H1 (cell line): ENCODE data around the gene RELA. TPM values are rescaled to one million over a fixed set of nuclear protein-coding genes. Genes with fewer than 3 reads are reported as not detected.

Experiments
- CTCF ChIA-PET: fragments of 300-600 bp; sonication (Branson Sonifier 250); formaldehyde crosslinking; loops from one replicate; lab custom pipeline; 2021; ENCODE audit not compliant: partially characterized antibody; lab: Charles Lee
- POLR2A ChIA-PET: fragments of 300-600 bp; sonication (Branson Sonifier 250); formaldehyde crosslinking; loops from one replicate; lab custom pipeline; 2021; ENCODE audit warnings: inconsistent platforms; ENCODE audit not compliant: partially characterized antibody; lab: Charles Lee
- DNase-seq, 2 experiments: peaks; one replicate each; pipeline versions ENCODE4 v3.0.0 to v3.0.0-alpha.2; 2010 to 2022; ENCODE audit warnings: low spot score in 2 of 2, low read depth in 1 of 2, mixed read lengths in 1 of 2
- FAIRE-seq: peaks from 2 replicates; lab custom pipeline; 2011; peaks lifted over from hg19 to GRCh38; lab: Jason Lieb, UNC
- H2AFZ ChIP-seq: 2 replicates; pipeline ENCODE4 v1.8.1; 2012; ENCODE audit warnings: low read length, inconsistent platforms
- H2AK5ac ChIP-seq: 2 replicates; pipeline ENCODE4 v1.6.1; 2013; ENCODE audit warnings: low read depth, low read length
- H2BK120ac ChIP-seq: replicated peaks from 2 replicates; pipeline ENCODE3; 2013; ENCODE audit warnings: low read depth, low read length, inconsistent platforms
- H2BK12ac ChIP-seq: 2 replicates; pipeline ENCODE4 v1.6.1; 2013; ENCODE audit warnings: low read depth, low read length
- H2BK15ac ChIP-seq: 2 replicates; pipeline ENCODE4 v1.6.1; 2013; ENCODE audit warnings: low read length
- H2BK20ac ChIP-seq: 2 replicates; pipeline ENCODE4 v1.6.1; 2013; ENCODE audit warnings: low read length
- H2BK5ac ChIP-seq: 2 replicates; pipeline ENCODE4 v1.6.1; 2013; ENCODE audit warnings: low read depth, low read length
- H3K14ac ChIP-seq: 2 replicates; pipeline ENCODE4 v1.6.1; 2013; ENCODE audit warnings: inconsistent platforms; ENCODE audit not compliant: insufficient read length
- H3K18ac ChIP-seq: 2 replicates; pipeline ENCODE4 v1.6.1; 2013; ENCODE audit warnings: low read length; ENCODE audit errors: extremely low read depth
- H3K23ac ChIP-seq: 2 replicates; pipeline ENCODE4 v1.6.1; 2013; ENCODE audit warnings: inconsistent platforms; ENCODE audit not compliant: insufficient read length
- H3K23me2 ChIP-seq: 2 replicates; pipeline ENCODE4 v1.6.1; 2013; ENCODE audit warnings: low read depth, low read length
- H3K27ac ChIP-seq: 2 replicates; pipeline ENCODE4 v1.6.1; 2011; ENCODE audit warnings: low read depth, low read length, inconsistent platforms
- H3K27me3 ChIP-seq, 4 experiments: replicated peaks in 1 of 4; 1 replicate in 1 of 4; 2 replicates in 3 of 4; pipeline versions ENCODE4 v1.6.1 to v1.8.1; 2011 to 2013; ENCODE audit warnings: low read length in 3 of 4, mild to moderate bottlenecking in 3 of 4, inconsistent platforms in 2 of 4, mixed read lengths in 2 of 4, moderate library complexity in 1 of 4; ENCODE audit not compliant: control insufficient read depth in 3 of 4, insufficient read depth in 3 of 4; ENCODE audit errors: extremely low read depth in 1 of 4
- H3K36me3 ChIP-seq, 4 experiments: 2 replicates each; pipeline versions ENCODE4 v1.6.1 to v1.8.1; 2011 to 2013; ENCODE audit warnings: mild to moderate bottlenecking in 4 of 4, low read length in 3 of 4, moderate library complexity in 2 of 4, control low read depth in 1 of 4, inconsistent platforms in 1 of 4; ENCODE audit not compliant: insufficient read depth in 4 of 4, control insufficient read depth in 2 of 4
- H3K4ac ChIP-seq: replicated peaks from 2 replicates; pipeline ENCODE3; 2013; ENCODE audit warnings: low read length, low read depth, mixed read lengths, inconsistent platforms; ENCODE audit not compliant: insufficient read length
- H3K4me1 ChIP-seq, 4 experiments: replicated peaks in 1 of 4; 1 replicate in 1 of 4; 2 replicates in 3 of 4; pipeline versions ENCODE4 v1.6.1 to v1.8.1; 2011 to 2013; ENCODE audit warnings: low read length in 3 of 4, inconsistent platforms in 2 of 4, mixed read lengths in 1 of 4; ENCODE audit not compliant: insufficient read depth in 4 of 4, control insufficient read depth in 3 of 4
- H3K4me2 ChIP-seq, 2 experiments: 2 replicates each; pipeline versions ENCODE4 v1.6.1 to v1.8.1; 2011 to 2013; ENCODE audit warnings: low read depth in 2 of 2, low read length in 2 of 2, control low read depth in 1 of 2, inconsistent platforms in 1 of 2, mild to moderate bottlenecking in 1 of 2; ENCODE audit not compliant: insufficient read depth in 1 of 2
- H3K4me3 ChIP-seq, 4 experiments: fragments of 200-600, 300-600 bp in 1 of 4; sonication (generic), shearing (Covaris generic), sonication (Bioruptor Twin) in 1 of 4; 2 replicates each; pipeline versions ENCODE4 v1.5.1 to v1.8.1; 2011 to 2016; ENCODE audit warnings: low read length in 4 of 4, low read depth in 3 of 4, control low read depth in 2 of 4, inconsistent platforms in 2 of 4, mild to moderate bottlenecking in 2 of 4, mixed read lengths in 1 of 4, moderate library complexity in 1 of 4; ENCODE audit not compliant: insufficient read depth in 2 of 4; ENCODE audit errors: extremely low read depth in 1 of 4
- H3K56ac ChIP-seq: replicated peaks from 2 replicates; pipeline ENCODE3; 2013; ENCODE audit warnings: low read depth, mild to moderate bottlenecking, mixed read lengths, low read length, inconsistent platforms; ENCODE audit not compliant: insufficient read length
- H3K79me1 ChIP-seq: 2 replicates; pipeline ENCODE4 v1.6.1; 2013; ENCODE audit warnings: low read depth, low read length, control low read depth
- H3K79me2 ChIP-seq, 2 experiments: 2 replicates each; pipeline versions ENCODE4 v1.6.1 to v1.8.1; 2012 to 2013; ENCODE audit warnings: low read length in 2 of 2, mild to moderate bottlenecking in 2 of 2, inconsistent platforms in 1 of 2; ENCODE audit not compliant: insufficient read depth in 2 of 2, control insufficient read depth in 1 of 2
- H3K9ac ChIP-seq, 4 experiments: replicated peaks in 1 of 4; 1 replicate in 1 of 4; 2 replicates in 3 of 4; pipeline versions ENCODE4 v1.6.1 to v1.8.1; 2011 to 2013; ENCODE audit warnings: low read depth in 3 of 4, low read length in 3 of 4, control low read depth in 2 of 4, mild to moderate bottlenecking in 2 of 4, moderate library complexity in 2 of 4, inconsistent platforms in 1 of 4; ENCODE audit errors: extremely low read depth in 1 of 4
- H3K9me3 ChIP-seq, 2 experiments: 2 replicates each; pipeline versions ENCODE4 v1.6.1 to v1.8.1; 2012 to 2013; ENCODE audit warnings: mild to moderate bottlenecking in 2 of 2, moderate library complexity in 2 of 2, control low read depth in 1 of 2, inconsistent platforms in 1 of 2, low read depth in 1 of 2, low read length in 1 of 2, mixed read lengths in 1 of 2; ENCODE audit not compliant: insufficient read depth in 2 of 2
- H4K20me1 ChIP-seq, 2 experiments: replicated peaks in 1 of 2; 2 replicates each; pipeline versions ENCODE3 to v1.8.1; 2011 to 2013; ENCODE audit warnings: inconsistent platforms in 2 of 2, low read length in 2 of 2, mild to moderate bottlenecking in 1 of 2; ENCODE audit not compliant: insufficient read depth in 2 of 2, control insufficient read depth in 1 of 2
- H4K5ac ChIP-seq: 2 replicates; pipeline ENCODE4 v1.6.1; 2013; ENCODE audit warnings: low read length, low read depth, mixed read lengths, inconsistent platforms; ENCODE audit not compliant: insufficient read length
- H4K8ac ChIP-seq: 2 replicates; pipeline ENCODE4 v1.8.0; 2013; ENCODE audit warnings: mild to moderate bottlenecking, moderate library complexity, low read length, inconsistent platforms; ENCODE audit not compliant: insufficient read depth; ENCODE audit errors: extremely low read depth
- H4K91ac ChIP-seq: replicated peaks from 2 replicates; pipeline ENCODE3; 2013; ENCODE audit warnings: low read length, mixed read lengths, inconsistent platforms; ENCODE audit not compliant: insufficient read length
- ASH2L ChIP-seq: fragments of 200-600, 300-600 bp; sonication (generic); IDR thresholded peaks from one replicate; pipeline ENCODE4 v1.7.1; 2017; ENCODE audit warnings: low read length
- ATF2 ChIP-seq: IDR thresholded peaks from 2 replicates; pipeline ENCODE4 v1.6.1; 2012; ENCODE audit warnings: low read length, inconsistent platforms
- BCL11A ChIP-seq, 2 experiments: IDR thresholded peaks; one replicate each; pipeline ENCODE4 v1.6.1; 2011; ENCODE audit warnings: low read depth in 2 of 2, low read length in 2 of 2, mild to moderate bottlenecking in 2 of 2
- EZH2 ChIP-seq: fragments of 200-600 bp; sonication (generic); IDR thresholded peaks from 2 replicates; pipeline ENCODE4 v1.7.1; 2012; ENCODE audit warnings: low read depth, mild to moderate bottlenecking, moderate library complexity, low read length, inconsistent platforms; ENCODE audit not compliant: severe bottlenecking
- FOSL1 ChIP-seq: IDR thresholded peaks from 2 replicates; pipeline ENCODE4 v1.6.1; 2011; ENCODE audit warnings: mild to moderate bottlenecking, low read depth, low read length, moderate library complexity; ENCODE audit not compliant: insufficient read depth
- JUN ChIP-seq: IDR thresholded peaks from 2 replicates; pipeline ENCODE4 v1.6.1; 2011; ENCODE audit warnings: low read depth, mild to moderate bottlenecking, improper control_type of control experiment, low read length
- RBBP5 ChIP-seq: IDR thresholded peaks from 2 replicates; pipeline ENCODE4 v1.7.1; 2012; ENCODE audit warnings: low read depth, mild to moderate bottlenecking, inconsistent platforms, low read length, moderate library complexity, borderline replicate concordance
- SP4 ChIP-seq: IDR thresholded peaks from 2 replicates; pipeline ENCODE4 v1.6.1; 2012; ENCODE audit warnings: low read length, inconsistent platforms
- TBP ChIP-seq: IDR thresholded peaks from 2 replicates; pipeline ENCODE4 v1.6.1; 2011; ENCODE audit warnings: low read depth, low read length, improper control_type of control experiment
- WGBS, 2 experiments: shearing (Covaris generic) in 1 of 2; methylation state at CpG; one replicate each; pipeline versions ENCODE4 v1.1.6 to v1.1.7; 2013 to 2015; ENCODE audit warnings: low lambda C conversion rate in 2 of 2, mixed read lengths in 2 of 2, inconsistent platforms in 1 of 2, low coverage in 1 of 2, missing lambda C conversion rate in 1 of 2; ENCODE audit not compliant: insufficient replicate concordance in 2 of 2, insufficient coverage in 1 of 2, insufficient read length in 1 of 2; ENCODE audit errors: extremely low coverage in 1 of 2, missing lambda C conversion rate in 1 of 2; 5-methylcytosine and 5-hydroxymethylcytosine counted together
- polyA plus RNA-seq, 7 experiments: library from polyadenylated mRNA; depleted of rRNA in 3 of 7; stranded (reverse) in 5 of 7; unstranded in 2 of 7; fragments of >200 nt in 5 of 7; fragments of 200-250 nt in 2 of 7; gene quantifications; 1 replicate in 5 of 7; 2 replicates in 1 of 7; 4 replicates in 1 of 7; pipeline versions ENCODE4 v1.2.1 to v1.2.3, GENCODE V29; 2011 to 2013; ENCODE audit warnings: missing spikeins in 2 of 7, mixed read lengths in 2 of 7
- total RNA-seq: library from RNA; stranded (reverse); fragmentation: NEBNext Ultra II Directional; extraction: Animal tissue kit (Norgen Biotek cat#: 25700); gene quantifications from 2 replicates; pipeline ENCODE4 v1.2.1, GENCODE V29; 2021
- TF ChIP-seq, protein P1 (sequence below), 3 experiments: IDR thresholded peaks; 1 replicate in 2 of 3; 2 replicates in 1 of 3; pipeline versions ENCODE4 v1.5.1 to v1.6.1; 2011; ENCODE audit warnings: low read length in 3 of 3, mild to moderate bottlenecking in 3 of 3, inconsistent platforms in 2 of 3, low read depth in 1 of 3, moderate library complexity in 1 of 3; ENCODE audit not compliant: insufficient read depth in 1 of 3; ENCODE audit errors: control extremely low read depth in 1 of 3

The RELA gene
- total and polyA plus RNA-seq, 2 of the 8 experiments (the other 6 are each of a cell fraction or from before 2014, with no cell fraction given) = 21.9 to 27.5 TPM

DNA sequence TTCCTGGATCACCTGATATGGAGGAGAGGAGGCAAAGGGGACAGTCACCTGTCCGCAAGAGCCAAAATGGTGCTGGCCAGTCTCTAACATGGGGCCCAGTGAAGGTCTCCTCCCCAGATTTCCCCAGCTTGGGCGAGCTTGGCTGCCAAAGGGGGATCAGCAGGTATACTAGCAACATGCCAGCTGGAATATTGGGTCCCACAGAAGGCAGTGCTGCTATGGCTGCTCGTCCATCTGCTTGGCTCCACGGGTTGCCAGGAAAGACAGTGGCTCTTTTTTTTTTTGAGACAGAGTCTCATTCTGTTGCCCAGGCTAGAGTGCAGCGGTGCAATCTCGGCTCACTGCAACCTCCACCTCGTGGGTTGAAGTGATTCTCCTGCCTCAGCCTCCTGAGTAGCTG is 36.6 kb upstream of the RELA start:
- Histone ChIP-seq H2BK120ac (no peak overlapping the region), H3K18ac (no peak overlapping the region), H3K27me3 (no peaks in the 10 kb centered on the region; a peak in 3 of 7 replicates), H2BK5ac (no peak overlapping the region), H3K23ac (no peak overlapping the region), H3K4ac (no peak overlapping the region), H4K20me1 (no peaks in the 10 kb centered on the region), H2BK15ac (no peak overlapping the region), H3K4me1 (no peaks in the 10 kb centered on the region), H3K79me2 (no peaks in the 10 kb centered on the region), H3K9me3 (0 out of 4 replicates have a peak, but pooled peaks cover 0 to 7% of the 10 kb centered on the region in 2 experiments), H3K4me2 (no peak overlapping the region), H3K56ac (no peak overlapping the region), H3K79me1 (no peaks in the 10 kb centered on the region), H3K4me3 (no peak overlapping the region), H3K23me2 (no peaks in the 10 kb centered on the region; the same call in 1 of the 2 replicates), H3K27ac (no peak overlapping the region), H2AK5ac (no peak overlapping the region), H3K36me3 (no peaks in the 10 kb centered on the region), H2AFZ (no peak overlapping the region), H4K91ac (no peak overlapping the region), H2BK20ac (no peak overlapping the region), H4K8ac (no peak overlapping the region), H4K5ac (no peak overlapping the region), H3K9ac (no peak overlapping the region), H3K14ac (no peak overlapping the region), H2BK12ac (no peak overlapping the region)
- FAIRE-seq (no peak), DNase-seq (no peak)
- 89% methylated on average over 7 of the region's 7 CpGs; no CpG with 5 or more reads in 1 of the 2 experiments for WGBS, 2 experiments
- ChIA-PET POLR2A (interaction anchor here (0.6 kb wide), 1 partner anchor 283 kb away, joined by 3 read pairs; no protein-coding TSS in a partner anchor), CTCF (interaction anchor here (0.7 to 1.1 kb wide), 3 partner anchors 12 to 185 kb away, joined by 3 to 5 read pairs (median 3); no protein-coding TSS in a partner anchor)
- TF ChIP-seq ATF2 (no peak), ASH2L (no peak), SP4 (no peak), RBBP5 (no peak), BCL11A (IDR thresholded peaks at IDR 0.05; ENCODE audit: low read depth in 2 of 2, low read length in 2 of 2) (no peak), FOSL1 (no peak), TBP (no peak), EZH2 (no peak), JUN (no peak)
- TF ChIP-seq, protein P1, sequence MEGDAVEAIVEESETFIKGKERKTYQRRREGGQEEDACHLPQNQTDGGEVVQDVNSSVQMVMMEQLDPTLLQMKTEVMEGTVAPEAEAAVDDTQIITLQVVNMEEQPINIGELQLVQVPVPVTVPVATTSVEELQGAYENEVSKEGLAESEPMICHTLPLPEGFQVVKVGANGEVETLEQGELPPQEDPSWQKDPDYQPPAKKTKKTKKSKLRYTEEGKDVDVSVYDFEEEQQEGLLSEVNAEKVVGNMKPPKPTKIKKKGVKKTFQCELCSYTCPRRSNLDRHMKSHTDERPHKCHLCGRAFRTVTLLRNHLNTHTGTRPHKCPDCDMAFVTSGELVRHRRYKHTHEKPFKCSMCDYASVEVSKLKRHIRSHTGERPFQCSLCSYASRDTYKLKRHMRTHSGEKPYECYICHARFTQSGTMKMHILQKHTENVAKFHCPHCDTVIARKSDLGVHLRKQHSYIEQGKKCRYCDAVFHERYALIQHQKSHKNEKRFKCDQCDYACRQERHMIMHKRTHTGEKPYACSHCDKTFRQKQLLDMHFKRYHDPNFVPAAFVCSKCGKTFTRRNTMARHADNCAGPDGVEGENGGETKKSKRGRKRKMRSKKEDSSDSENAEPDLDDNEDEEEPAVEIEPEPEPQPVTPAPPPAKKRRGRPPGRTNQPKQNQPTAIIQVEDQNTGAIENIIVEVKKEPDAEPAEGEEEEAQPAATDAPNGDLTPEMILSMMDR (IDR thresholded peaks at IDR 0.05; ENCODE audit: control extremely low read depth in 1 of 3, insufficient read depth in 1 of 3, low read depth in 1 of 3, low read length in 3 of 3) = no peak
